ENCODE data around the gene CALHM2. TPM values are rescaled to one million over a fixed set of nuclear protein-coding genes. Genes with fewer than 3 reads are reported as not detected.

CALHM2 gene
- total RNA-seq, 1 donor from 2014 or later: 1.9 TPM

- Mint-ChIP-seq H3K27me3 (ENCODE audit: unreplicated experiment) (no peaks in the 10 kb centered on the region), H3K4me3 (ENCODE audit: unreplicated experiment) (no peak overlapping the region), H3K9me3 (ENCODE audit: unreplicated experiment) (no peaks in the 10 kb centered on the region), H3K27ac (ENCODE audit: unreplicated experiment) (no peak overlapping the region), H3K36me3 (ENCODE audit: unreplicated experiment) (peaks cover 58% of the 10 kb centered on the region), H3K4me1 (ENCODE audit: unreplicated experiment) (no peaks in the 10 kb centered on the region)
- TF ChIP-seq, protein P1, sequence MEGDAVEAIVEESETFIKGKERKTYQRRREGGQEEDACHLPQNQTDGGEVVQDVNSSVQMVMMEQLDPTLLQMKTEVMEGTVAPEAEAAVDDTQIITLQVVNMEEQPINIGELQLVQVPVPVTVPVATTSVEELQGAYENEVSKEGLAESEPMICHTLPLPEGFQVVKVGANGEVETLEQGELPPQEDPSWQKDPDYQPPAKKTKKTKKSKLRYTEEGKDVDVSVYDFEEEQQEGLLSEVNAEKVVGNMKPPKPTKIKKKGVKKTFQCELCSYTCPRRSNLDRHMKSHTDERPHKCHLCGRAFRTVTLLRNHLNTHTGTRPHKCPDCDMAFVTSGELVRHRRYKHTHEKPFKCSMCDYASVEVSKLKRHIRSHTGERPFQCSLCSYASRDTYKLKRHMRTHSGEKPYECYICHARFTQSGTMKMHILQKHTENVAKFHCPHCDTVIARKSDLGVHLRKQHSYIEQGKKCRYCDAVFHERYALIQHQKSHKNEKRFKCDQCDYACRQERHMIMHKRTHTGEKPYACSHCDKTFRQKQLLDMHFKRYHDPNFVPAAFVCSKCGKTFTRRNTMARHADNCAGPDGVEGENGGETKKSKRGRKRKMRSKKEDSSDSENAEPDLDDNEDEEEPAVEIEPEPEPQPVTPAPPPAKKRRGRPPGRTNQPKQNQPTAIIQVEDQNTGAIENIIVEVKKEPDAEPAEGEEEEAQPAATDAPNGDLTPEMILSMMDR (IDR thresholded peaks at IDR 0.05): peak; percentile 70
- no peak for DNase-seq (ENCODE audit: extremely low spot score, unreplicated experiment)
These were observed 35.6 kb downstream of the CALHM2 start for GRCh38 chr10:103416436-103417147.

GRCh38 chr10:103415581-103415980, 36.6 kb downstream of the CALHM2 start:
- H3K9me3 Mint-ChIP-seq (ENCODE audit: unreplicated experiment): no peaks in the 10 kb centered on the region
- H3K27ac Mint-ChIP-seq (ENCODE audit: unreplicated experiment): no peak overlapping the region
- no peaks in the 10 kb centered on the region for H3K4me1 Mint-ChIP-seq (ENCODE audit: unreplicated experiment)
- peaks cover 56% of the 10 kb centered on the region for H3K36me3 Mint-ChIP-seq (ENCODE audit: unreplicated experiment)
- H3K4me3 Mint-ChIP-seq (ENCODE audit: unreplicated experiment): no peak overlapping the region
- DNase-seq (ENCODE audit: extremely low spot score, unreplicated experiment): no peak
- no peaks in the 10 kb centered on the region for H3K27me3 Mint-ChIP-seq (ENCODE audit: unreplicated experiment)
- TF ChIP-seq, protein P1 (IDR thresholded peaks at IDR 0.05): no peak

DNA sequence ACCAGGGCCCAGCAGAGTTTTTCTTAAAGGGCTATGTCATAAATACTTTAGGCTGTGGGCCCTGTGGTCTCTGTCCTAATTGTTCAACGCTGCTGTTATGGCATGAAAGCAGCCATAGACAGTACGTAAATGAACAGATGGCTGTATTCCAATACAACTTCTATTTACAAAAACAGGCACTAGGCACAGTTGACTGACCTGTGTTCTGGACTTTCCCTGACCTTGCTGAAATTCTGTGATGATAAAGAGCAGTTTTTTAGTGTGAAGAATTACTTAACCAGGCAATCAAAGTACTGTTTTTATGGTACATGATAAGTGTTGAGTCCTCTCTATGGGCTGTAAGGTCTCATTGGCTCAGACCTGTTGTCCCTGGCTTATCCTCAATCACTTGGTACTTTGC, 38.6 kb downstream of the CALHM2 start:
- TF ChIP-seq, protein P1 (IDR thresholded peaks at IDR 0.05): no peak
- H3K27me3 Mint-ChIP-seq (ENCODE audit: unreplicated experiment): no peaks in the 10 kb centered on the region
- no peaks in the 10 kb centered on the region for H3K4me1 Mint-ChIP-seq (ENCODE audit: unreplicated experiment)
- no peak for DNase-seq (ENCODE audit: extremely low spot score, unreplicated experiment)
- peaks cover 53% of the 10 kb centered on the region for H3K36me3 Mint-ChIP-seq (ENCODE audit: unreplicated experiment)
- no peak overlapping the region for H3K27ac Mint-ChIP-seq (ENCODE audit: unreplicated experiment)
- H3K4me3 Mint-ChIP-seq (ENCODE audit: unreplicated experiment): no peak overlapping the region
- no peaks in the 10 kb centered on the region for H3K9me3 Mint-ChIP-seq (ENCODE audit: unreplicated experiment)

GRCh38 chr10:103397191-103397825, 54.9 kb downstream of the CALHM2 start:
- Mint-ChIP-seq H3K4me3 (ENCODE audit: unreplicated experiment) (peak overlapping the region; percentile 97), H3K27ac (ENCODE audit: unreplicated experiment) (peak overlapping the region; percentile 95), H3K27me3 (ENCODE audit: unreplicated experiment) (no peaks in the 10 kb centered on the region), H3K9me3 (ENCODE audit: unreplicated experiment) (no peaks in the 10 kb centered on the region), H3K4me1 (ENCODE audit: unreplicated experiment) (peaks cover 49% of the 10 kb centered on the region), H3K36me3 (ENCODE audit: unreplicated experiment) (peaks cover 16% of the 10 kb centered on the region)
- TF ChIP-seq, protein P1 (IDR thresholded peaks at IDR 0.05): no peak
- no peak for DNase-seq (ENCODE audit: extremely low spot score, unreplicated experiment)

- TF ChIP-seq, protein P1 (IDR thresholded peaks at IDR 0.05): no peak
- H3K36me3 Mint-ChIP-seq (ENCODE audit: unreplicated experiment): peaks cover 21% of the 10 kb centered on the region
- H3K4me1 Mint-ChIP-seq (ENCODE audit: unreplicated experiment): peaks cover 49% of the 10 kb centered on the region
- H3K27me3 Mint-ChIP-seq (ENCODE audit: unreplicated experiment): no peaks in the 10 kb centered on the region
- H3K4me3 Mint-ChIP-seq (ENCODE audit: unreplicated experiment): peak overlapping the region; percentile 97
- DNase-seq (ENCODE audit: extremely low spot score, unreplicated experiment): no peak
- peak overlapping the region; percentile 95 for H3K27ac Mint-ChIP-seq (ENCODE audit: unreplicated experiment)
- no peaks in the 10 kb centered on the region for H3K9me3 Mint-ChIP-seq (ENCODE audit: unreplicated experiment)
These were observed 55.4 kb downstream of the CALHM2 start for GRCh38 chr10:103396789-103397087.

Data from osteocyte (in vitro differentiated cells).